ENCODE results near the gene HAUS3. TPM values are rescaled to one million over a fixed set of nuclear protein-coding genes. Genes with fewer than 3 reads are reported as not detected.

Gene HAUS3
- total and polyA plus RNA-seq, 4 donors, result 2.3 to 13.9 (median 5.3) TPM

DNA sequence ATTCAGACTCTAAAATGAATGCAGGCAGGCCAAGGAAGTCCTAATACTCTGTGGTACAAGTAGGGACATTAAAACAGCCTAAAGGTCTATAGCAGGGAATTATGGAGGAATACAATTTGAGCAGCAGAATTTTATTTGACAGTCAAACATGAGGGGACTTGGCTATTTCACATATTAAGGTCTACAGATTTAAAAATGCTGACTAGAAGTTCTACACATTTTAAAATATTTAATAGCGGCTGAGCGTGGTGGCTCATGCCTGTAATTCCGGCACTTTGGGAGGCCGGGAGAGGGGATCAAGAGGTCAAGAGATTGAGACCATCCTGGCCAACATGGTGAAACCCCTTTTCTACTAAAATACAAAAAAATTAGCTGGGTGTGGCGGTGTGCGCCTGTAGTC is 10.8 kb downstream of the HAUS3 start:
- H3K36me3 ChIP-seq (ENCODE audit: control insufficient read depth in 4 of 4, insufficient read depth in 3 of 4, low read depth in 1 of 4, low read length in 3 of 4), result peaks cover under 1 to 10% (median 8%) of the 10 kb centered on the region in 4 donors
- no peak overlapping the region for H3K4me3 ChIP-seq (ENCODE audit: low read depth in 1 of 3, low read length in 3 of 3)
- WGBS, result 98% methylated on average over 6 of the region's 6 CpGs
- DNase-seq (ENCODE audit: low spot score), result no peak
- H3K27me3 ChIP-seq (ENCODE audit: control insufficient read depth in 4 of 4, insufficient read depth in 4 of 4, low read length in 3 of 4), result no peaks in the 10 kb centered on the region
- no peak overlapping the region for H3K9ac ChIP-seq (ENCODE audit: low read depth in 1 of 2, low read length in 2 of 2)
- H3K27ac ChIP-seq (ENCODE audit: low read depth in 1 of 2, low read length in 2 of 2), result no peak overlapping the region
- peaks cover 0 to 2% (median 0%) of the 10 kb centered on the region in 4 donors for H3K4me1 ChIP-seq (ENCODE audit: control insufficient read depth in 4 of 4, insufficient read depth in 4 of 4, low read length in 3 of 4)
- H3K9me3 ChIP-seq (ENCODE audit: control insufficient read depth in 4 of 4, low read length in 3 of 4), result no peaks in the 10 kb centered on the region
- TF ChIP-seq, protein P1, sequence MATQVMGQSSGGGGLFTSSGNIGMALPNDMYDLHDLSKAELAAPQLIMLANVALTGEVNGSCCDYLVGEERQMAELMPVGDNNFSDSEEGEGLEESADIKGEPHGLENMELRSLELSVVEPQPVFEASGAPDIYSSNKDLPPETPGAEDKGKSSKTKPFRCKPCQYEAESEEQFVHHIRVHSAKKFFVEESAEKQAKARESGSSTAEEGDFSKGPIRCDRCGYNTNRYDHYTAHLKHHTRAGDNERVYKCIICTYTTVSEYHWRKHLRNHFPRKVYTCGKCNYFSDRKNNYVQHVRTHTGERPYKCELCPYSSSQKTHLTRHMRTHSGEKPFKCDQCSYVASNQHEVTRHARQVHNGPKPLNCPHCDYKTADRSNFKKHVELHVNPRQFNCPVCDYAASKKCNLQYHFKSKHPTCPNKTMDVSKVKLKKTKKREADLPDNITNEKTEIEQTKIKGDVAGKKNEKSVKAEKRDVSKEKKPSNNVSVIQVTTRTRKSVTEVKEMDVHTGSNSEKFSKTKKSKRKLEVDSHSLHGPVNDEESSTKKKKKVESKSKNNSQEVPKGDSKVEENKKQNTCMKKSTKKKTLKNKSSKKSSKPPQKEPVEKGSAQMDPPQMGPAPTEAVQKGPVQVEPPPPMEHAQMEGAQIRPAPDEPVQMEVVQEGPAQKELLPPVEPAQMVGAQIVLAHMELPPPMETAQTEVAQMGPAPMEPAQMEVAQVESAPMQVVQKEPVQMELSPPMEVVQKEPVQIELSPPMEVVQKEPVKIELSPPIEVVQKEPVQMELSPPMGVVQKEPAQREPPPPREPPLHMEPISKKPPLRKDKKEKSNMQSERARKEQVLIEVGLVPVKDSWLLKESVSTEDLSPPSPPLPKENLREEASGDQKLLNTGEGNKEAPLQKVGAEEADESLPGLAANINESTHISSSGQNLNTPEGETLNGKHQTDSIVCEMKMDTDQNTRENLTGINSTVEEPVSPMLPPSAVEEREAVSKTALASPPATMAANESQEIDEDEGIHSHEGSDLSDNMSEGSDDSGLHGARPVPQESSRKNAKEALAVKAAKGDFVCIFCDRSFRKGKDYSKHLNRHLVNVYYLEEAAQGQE (IDR thresholded peaks at IDR 0.05), result no peak
- no peak for TF ChIP-seq RXRA (IDR thresholded peaks at IDR 0.05)
- no peak for TF ChIP-seq NR2F2 (IDR thresholded peaks at IDR 0.05)
- TF ChIP-seq, protein P2, sequence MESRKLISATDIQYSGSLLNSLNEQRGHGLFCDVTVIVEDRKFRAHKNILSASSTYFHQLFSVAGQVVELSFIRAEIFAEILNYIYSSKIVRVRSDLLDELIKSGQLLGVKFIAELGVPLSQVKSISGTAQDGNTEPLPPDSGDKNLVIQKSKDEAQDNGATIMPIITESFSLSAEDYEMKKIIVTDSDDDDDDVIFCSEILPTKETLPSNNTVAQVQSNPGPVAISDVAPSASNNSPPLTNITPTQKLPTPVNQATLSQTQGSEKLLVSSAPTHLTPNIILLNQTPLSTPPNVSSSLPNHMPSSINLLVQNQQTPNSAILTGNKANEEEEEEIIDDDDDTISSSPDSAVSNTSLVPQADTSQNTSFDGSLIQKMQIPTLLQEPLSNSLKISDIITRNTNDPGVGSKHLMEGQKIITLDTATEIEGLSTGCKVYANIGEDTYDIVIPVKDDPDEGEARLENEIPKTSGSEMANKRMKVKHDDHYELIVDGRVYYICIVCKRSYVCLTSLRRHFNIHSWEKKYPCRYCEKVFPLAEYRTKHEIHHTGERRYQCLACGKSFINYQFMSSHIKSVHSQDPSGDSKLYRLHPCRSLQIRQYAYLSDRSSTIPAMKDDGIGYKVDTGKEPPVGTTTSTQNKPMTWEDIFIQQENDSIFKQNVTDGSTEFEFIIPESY (IDR thresholded peaks at IDR 0.05), result no peak
- no peak for TF ChIP-seq TAF1 (conservative IDR thresholded peaks at IDR 0.05)
- no peak for TF ChIP-seq YY1 (IDR thresholded peaks at IDR 0.05)
- TF ChIP-seq, protein P3, sequence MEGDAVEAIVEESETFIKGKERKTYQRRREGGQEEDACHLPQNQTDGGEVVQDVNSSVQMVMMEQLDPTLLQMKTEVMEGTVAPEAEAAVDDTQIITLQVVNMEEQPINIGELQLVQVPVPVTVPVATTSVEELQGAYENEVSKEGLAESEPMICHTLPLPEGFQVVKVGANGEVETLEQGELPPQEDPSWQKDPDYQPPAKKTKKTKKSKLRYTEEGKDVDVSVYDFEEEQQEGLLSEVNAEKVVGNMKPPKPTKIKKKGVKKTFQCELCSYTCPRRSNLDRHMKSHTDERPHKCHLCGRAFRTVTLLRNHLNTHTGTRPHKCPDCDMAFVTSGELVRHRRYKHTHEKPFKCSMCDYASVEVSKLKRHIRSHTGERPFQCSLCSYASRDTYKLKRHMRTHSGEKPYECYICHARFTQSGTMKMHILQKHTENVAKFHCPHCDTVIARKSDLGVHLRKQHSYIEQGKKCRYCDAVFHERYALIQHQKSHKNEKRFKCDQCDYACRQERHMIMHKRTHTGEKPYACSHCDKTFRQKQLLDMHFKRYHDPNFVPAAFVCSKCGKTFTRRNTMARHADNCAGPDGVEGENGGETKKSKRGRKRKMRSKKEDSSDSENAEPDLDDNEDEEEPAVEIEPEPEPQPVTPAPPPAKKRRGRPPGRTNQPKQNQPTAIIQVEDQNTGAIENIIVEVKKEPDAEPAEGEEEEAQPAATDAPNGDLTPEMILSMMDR (IDR thresholded peaks at IDR 0.05; ENCODE audit: low read depth, low read length, missing input control), result no peak
- no peak for TF ChIP-seq SP1 (IDR thresholded peaks at IDR 0.05)
- no peak for TF ChIP-seq FOXA2 (IDR thresholded peaks at IDR 0.05)
- no peak for TF ChIP-seq HNF4A (conservative IDR thresholded peaks at IDR 0.05)
- TF ChIP-seq RAD21 (IDR thresholded peaks at IDR 0.05), result no peak
- TF ChIP-seq, protein P4, sequence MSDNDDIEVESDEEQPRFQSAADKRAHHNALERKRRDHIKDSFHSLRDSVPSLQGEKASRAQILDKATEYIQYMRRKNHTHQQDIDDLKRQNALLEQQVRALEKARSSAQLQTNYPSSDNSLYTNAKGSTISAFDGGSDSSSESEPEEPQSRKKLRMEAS (IDR thresholded peaks at IDR 0.05), result no peak
- no peak for TF ChIP-seq HNF4G (IDR thresholded peaks at IDR 0.05)
- TF ChIP-seq FOXA1 (IDR thresholded peaks at IDR 0.05), result no peak
- TF ChIP-seq GABPA (IDR thresholded peaks at IDR 0.05 in 1 of 2, conservative IDR thresholded peaks at IDR 0.05 in 1 of 2), result no peak
- TF ChIP-seq, protein P5, sequence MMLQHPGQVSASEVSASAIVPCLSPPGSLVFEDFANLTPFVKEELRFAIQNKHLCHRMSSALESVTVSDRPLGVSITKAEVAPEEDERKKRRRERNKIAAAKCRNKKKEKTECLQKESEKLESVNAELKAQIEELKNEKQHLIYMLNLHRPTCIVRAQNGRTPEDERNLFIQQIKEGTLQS (IDR thresholded peaks at IDR 0.05), result no peak
- TF ChIP-seq EGR1 (IDR thresholded peaks at IDR 0.05; ENCODE audit: low read depth in 2 of 2), result no peak
- TF ChIP-seq JUND (IDR thresholded peaks at IDR 0.05), result no peak

Measured in liver (tissue), 9 donors.